OCI-LY7 (cell line): ENCODE results near the gene SPRY2.

Source experiments
- EZH2phosphoT487 ChIP-seq: fragments of 200-600 bp; sonication (generic); IDR thresholded peaks from 2 replicates; pipeline ENCODE4 v1.6.1; 2018; ENCODE audit warnings: low read depth, borderline replicate concordance, mild to moderate bottlenecking, mixed run types, antibody characterized with exemption, low read length, moderate library complexity, mixed read lengths
- TF ChIP-seq, protein P1 (sequence below): fragments of 200-600 bp; sonication (generic); conservative IDR thresholded peaks from 2 replicates; pipeline ENCODE4 v1.5.1; 2014; ENCODE audit warnings: mild to moderate bottlenecking, antibody characterized with exemption, low read length, moderate library complexity, mixed read lengths

- TF ChIP-seq, protein P1, sequence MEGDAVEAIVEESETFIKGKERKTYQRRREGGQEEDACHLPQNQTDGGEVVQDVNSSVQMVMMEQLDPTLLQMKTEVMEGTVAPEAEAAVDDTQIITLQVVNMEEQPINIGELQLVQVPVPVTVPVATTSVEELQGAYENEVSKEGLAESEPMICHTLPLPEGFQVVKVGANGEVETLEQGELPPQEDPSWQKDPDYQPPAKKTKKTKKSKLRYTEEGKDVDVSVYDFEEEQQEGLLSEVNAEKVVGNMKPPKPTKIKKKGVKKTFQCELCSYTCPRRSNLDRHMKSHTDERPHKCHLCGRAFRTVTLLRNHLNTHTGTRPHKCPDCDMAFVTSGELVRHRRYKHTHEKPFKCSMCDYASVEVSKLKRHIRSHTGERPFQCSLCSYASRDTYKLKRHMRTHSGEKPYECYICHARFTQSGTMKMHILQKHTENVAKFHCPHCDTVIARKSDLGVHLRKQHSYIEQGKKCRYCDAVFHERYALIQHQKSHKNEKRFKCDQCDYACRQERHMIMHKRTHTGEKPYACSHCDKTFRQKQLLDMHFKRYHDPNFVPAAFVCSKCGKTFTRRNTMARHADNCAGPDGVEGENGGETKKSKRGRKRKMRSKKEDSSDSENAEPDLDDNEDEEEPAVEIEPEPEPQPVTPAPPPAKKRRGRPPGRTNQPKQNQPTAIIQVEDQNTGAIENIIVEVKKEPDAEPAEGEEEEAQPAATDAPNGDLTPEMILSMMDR = no peak
- no peak for TF ChIP-seq EZH2phosphoT487
These were observed 43.4 kb downstream of the SPRY2 start for GRCh38 chr13:80297503-80297902.
